Loucy (cell line): ENCODE data around the gene FIBIN.

Experiments used
- EZH2phosphoT487 ChIP-seq: fragments of 200-600 bp; IDR thresholded peaks from 2 replicates; pipeline ENCODE4 v1.6.1; 2018; ENCODE audit warnings: antibody characterized with exemption, mild to moderate bottlenecking, moderate library complexity, borderline replicate concordance
- TF ChIP-seq, protein P1 (sequence below): fragments of 200-600 bp; sonication (generic); conservative IDR thresholded peaks from 2 replicates; pipeline ENCODE4 v1.5.1; 2014; ENCODE audit warnings: mild to moderate bottlenecking, antibody characterized with exemption, low read length

- TF ChIP-seq, protein P1, sequence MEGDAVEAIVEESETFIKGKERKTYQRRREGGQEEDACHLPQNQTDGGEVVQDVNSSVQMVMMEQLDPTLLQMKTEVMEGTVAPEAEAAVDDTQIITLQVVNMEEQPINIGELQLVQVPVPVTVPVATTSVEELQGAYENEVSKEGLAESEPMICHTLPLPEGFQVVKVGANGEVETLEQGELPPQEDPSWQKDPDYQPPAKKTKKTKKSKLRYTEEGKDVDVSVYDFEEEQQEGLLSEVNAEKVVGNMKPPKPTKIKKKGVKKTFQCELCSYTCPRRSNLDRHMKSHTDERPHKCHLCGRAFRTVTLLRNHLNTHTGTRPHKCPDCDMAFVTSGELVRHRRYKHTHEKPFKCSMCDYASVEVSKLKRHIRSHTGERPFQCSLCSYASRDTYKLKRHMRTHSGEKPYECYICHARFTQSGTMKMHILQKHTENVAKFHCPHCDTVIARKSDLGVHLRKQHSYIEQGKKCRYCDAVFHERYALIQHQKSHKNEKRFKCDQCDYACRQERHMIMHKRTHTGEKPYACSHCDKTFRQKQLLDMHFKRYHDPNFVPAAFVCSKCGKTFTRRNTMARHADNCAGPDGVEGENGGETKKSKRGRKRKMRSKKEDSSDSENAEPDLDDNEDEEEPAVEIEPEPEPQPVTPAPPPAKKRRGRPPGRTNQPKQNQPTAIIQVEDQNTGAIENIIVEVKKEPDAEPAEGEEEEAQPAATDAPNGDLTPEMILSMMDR = no peak
- no peak for TF ChIP-seq EZH2phosphoT487
Observed at GRCh38 chr11:27022659-27023251, 28.8 kb downstream of the FIBIN start.
